Stimulated activated CD8-positive, alpha-beta memory T cell treated with anti-CD3 and anti-CD28 coated beads, Interleukin-4, amount 100 ng/mL, for 1 hour (primary cell): ENCODE results near the gene ARHGAP19.

ENCODE experiments used
- DNase-seq, 2 donors: peaks; one replicate each; pipeline ENCODE4 v3.0.0-alpha.2; 2020; ENCODE audit warnings: low read depth in 2 of 2, low spot score in 1 of 2

Gene ARHGAP19

DNA sequence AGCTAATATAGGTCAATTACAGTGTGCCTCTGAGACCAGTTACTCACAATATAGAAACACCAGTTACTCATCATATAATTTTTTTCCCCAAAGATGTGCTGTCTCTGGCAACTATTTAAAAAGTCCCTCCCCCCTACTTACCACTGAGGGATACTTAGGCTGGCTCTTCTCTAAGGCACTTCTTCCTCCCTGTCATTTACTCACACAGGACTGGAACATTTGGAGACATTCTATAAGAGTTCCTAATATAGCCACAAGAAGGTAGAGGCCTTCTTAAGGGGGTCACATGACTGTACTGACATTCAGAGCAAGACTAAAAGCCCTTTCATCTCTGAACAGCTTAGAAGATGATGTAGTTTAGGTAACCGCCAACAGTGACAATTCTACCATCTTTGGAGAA, 62.3 kb downstream of the ARHGAP19 start:
- no peak for DNase-seq

DNA sequence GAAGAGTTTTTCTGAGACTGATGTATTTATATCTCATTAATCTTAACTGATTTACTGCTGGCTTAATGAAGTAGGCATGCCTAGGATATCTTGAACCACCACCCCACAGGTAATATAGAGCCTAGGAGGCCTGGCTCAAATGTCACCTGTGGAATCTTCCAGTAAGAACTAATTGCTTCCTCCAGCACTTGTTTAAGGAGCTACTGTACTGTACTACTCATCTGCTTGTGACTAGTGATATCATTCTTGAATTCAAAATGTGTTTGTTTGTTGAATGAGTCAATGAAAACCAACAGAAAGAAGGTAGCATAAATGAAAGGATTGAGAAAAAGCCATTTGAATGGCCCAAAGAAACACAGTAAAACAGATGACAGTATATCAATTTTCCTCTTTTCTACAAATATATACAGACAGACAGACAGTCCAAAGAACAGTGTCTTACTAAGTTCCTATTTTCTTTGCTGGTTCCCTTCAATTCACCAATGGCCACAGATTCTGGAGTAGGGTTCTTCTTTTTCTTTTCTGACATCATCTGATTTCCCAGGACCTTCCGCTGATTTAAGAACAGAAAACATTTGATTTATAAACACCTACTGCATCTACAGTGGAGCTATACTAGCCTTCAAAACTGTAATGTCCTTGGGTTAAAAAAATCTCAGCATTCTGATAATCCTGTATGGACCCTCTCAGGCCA, 63.0 kb downstream of the ARHGAP19 start:
- DNase-seq = no peak

DNA sequence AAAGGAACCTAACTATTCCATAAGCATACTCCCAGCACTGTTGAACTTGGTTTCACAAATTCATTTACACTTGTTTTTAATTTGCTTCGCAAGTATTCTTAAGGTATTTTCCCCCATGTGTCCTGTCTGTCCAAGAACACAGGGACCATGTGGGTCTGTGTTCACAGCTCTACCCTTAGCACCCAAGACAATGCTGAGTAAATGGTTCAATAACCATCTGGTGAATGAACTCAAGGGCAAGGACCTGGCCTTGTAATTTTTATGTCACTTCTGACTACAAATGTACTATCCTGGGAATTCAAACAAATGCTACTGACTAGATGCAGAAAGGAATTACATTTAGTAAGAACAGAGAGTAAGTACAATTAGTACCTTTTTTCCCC, 63.7 kb downstream of the ARHGAP19 start:
- no peak for DNase-seq

DNA sequence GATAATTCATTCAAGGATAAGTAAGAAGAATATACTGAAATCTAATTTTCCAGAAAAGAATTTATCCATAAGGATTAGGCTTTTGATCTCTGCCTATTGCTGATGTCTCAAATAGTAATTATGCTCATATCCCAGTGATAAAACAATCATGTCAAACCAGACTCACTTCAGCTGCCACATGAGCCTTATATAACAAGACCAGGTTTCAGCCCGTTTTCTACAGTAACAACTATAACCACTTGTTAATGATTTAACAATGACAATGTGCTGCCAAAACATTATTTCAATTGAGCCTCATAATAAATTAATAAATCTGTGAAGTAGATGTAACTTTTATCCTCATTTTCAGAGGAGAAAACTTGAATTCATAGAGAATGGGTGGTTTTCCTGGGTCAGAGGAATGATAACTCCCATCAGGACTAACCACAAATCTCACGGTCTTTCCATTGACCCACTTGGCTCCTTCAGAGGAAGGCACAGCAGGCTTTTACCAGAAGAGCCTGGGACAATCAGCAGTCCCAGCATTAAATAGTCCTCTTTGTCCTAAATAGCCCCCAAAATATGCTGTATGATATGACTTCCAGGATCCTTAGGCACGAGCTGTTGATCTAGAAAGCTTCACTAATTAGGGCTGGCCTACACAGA, 64.2 kb downstream of the ARHGAP19 start:
- DNase-seq = no peak

DNA sequence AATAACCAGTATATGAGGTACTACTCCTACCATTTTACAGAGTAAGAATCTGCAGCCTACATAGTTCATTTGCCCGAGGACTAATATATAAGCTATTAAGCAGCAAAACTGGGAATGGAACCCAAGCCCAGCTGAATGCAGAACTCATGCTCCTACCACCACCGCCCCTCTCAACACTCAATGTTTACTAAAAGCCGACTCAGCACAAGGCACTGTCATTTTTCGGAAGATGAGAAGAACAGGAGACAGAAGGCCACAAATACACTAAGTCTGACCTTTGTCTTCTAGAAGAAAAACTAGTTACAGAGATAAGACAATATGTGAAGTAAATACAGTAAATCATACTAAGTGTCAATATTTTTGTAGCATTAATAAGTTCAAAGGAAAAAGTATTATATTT, 66.0 kb downstream of the ARHGAP19 start:
- DNase-seq = no peak

DNA sequence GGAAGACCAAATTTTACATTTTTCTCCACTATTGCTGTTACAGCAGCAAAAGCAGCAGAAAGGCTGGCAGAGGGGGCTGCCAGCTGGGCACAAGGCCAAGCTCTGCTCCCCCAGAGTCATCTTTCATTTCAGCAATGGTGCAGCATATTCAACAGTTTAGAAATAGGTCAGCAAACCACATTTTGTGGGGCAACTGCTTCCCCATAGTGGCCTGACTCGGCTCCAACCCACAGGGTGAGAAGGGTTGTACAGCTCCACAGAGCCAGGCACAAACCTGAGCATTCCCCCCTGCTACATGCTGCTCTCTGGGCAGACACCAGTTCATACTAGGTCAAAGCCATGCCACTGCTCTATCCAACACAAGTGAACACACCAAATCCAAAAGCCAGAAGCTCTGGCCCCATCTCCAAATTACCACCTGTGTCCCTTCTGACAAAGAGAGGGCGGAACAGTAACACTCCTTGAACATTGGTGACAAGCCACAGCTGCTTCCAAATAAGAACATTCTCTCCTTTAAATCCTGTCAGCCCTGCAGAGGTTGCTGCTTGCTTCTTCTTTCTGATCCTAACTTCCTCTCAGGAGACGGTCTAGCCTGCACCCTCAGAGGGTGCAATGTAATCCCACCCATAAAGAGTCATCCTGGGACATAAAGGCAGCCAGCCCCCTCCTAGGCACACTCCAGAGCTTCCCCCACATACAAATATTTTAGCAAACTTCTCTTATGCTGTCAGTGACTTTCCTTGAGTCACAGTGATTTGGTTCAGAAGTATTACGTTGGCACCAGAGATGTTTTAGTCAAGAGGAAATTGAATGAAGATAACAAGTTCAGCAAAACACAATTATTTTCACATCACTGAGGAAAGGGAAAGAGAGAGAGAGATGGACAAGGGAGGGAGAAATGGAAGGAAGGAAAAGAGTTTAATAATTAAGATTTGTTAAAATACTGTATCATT, 67.7 kb downstream of the ARHGAP19 start:
- DNase-seq = no peak

DNA sequence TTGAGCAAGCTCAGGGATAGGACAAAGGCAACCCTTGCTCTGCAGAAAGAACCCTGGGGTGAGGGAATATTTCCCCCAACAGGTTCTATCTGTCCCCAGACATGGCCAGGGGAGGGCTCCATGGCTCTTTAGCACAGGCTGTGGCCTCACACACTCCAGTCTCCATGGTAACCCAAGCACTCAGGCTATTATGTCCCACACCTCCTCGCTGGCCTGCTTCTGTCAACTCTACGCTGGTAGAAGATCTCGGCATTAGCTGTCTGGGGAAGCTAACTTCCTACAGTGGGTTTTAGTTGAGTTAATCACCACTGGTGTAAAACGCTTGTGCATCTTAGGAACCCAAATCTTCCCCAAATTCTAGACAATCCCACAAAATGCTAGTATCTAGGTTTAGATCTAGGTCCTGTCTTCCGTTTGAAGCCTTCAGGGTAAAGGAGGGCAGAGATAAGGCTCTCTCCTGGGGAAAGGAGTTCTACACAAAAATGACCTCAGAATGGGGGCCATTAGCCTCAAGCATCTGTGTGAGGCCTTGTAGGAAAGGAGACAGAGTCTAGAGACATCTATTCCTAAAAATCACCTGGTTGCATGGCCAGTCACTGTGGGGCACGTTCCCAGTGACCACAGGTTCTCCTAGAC, 70.0 kb downstream of the ARHGAP19 start:
- no peak for DNase-seq

DNA sequence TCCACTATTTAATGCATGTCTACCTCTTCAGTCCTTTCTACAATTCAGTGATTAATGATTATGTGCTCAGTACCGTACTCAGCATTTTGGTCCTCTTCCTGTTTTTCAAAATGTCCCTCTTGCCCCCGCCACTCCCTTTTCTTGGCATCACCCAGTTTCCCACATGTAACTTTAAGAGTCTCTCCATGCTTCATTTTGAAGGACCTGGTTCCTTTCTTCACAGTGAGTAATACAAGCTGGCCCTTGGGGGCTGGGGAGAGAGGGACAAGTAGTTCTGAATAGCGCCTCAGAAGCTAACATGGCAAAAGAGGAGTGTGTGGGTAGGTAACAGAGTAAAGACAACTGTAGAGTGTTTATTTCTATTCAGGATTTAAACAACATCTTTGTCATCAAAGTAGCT, 72.1 kb downstream of the ARHGAP19 start:
- no peak for DNase-seq

DNA sequence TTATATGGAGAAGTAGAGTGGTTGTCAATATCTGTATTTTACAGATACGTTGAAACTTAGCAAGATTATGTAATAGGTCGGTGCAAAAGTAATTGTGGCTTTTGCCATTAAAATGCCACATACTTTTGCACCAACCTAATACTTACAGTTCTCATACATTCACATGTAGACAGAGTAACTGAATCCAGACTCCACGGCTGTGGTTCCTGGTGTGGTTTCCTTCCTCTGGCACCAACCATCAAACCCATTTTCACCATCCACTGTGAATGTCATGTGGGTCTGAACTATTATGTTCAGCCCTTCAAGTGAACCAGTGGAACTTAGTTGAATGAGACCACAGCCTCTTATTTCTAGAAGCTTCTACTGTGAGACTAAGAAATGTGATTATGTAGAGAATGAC, 75.1 kb downstream of the ARHGAP19 start:
- no peak for DNase-seq

DNA sequence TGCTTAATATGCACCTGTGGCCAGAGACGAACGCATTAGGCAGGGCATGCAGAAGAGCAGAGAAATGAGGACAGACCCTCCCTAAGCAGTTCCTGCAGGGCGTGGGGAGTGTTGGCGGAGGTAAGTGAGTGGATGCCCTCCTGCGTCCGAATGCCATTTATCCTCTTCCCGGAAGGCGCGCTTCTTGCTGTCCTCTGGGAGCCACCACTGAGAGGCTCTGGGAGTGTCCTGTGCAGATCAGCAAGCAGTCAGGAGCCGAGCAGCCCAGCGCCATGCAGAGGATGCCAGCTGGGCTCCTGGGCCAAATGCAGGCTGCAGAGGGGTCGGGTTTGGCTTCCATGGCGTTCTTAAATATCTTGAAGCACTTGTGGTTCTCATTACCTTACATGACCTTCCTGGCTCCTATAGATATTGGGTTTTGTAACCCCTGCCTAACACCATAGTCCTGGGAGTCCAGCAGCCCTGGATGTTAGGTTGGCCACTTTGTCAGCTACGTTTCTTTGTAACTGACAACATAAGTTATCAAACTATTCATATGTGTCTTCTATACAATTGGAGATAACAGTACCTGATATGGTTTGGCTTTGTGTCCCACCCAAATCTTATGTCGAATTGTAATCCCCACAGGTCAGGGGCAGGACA, 76.7 kb downstream of the ARHGAP19 start:
- DNase-seq = no peak

DNA sequence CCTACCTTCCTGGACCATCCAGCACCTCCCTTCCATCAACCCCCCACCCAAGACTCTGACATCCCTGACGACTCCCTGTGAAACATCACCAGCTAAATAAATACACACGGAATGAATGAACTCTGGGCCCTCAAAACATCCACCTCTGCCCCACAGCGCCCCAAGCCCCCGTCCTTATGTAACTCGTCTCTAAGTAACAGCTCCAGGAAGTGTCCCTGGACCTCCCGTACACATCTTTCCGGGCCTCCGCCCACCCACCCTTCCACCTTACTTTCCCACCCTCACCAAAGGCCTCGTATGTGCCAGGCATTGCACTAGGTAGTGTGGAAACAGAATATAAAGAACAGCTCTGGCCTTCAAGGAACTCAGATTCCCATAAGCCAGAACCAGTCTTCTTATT, 79.0 kb downstream of the ARHGAP19 start:
- no peak for DNase-seq

DNA sequence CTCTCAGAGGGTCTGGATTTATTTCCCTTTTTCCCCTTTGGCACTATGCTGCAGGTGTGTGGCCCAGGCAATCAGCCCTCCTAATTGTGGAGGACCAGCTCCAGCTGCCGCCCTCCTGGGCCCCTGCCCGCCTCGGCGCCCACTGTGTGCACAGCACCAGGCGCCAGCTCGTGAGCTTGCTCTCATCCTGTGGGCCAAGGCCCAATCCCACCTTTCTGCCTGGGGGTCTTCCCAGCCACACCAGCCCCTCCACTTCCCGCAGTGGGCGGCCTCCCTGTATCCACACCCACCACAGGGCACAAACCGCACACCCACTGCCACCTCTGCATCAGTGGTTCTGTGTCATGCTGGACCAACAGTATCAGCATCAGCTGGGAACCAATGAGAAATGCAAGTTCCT, 81.2 kb downstream of the ARHGAP19 start:
- DNase-seq = no peak

DNA sequence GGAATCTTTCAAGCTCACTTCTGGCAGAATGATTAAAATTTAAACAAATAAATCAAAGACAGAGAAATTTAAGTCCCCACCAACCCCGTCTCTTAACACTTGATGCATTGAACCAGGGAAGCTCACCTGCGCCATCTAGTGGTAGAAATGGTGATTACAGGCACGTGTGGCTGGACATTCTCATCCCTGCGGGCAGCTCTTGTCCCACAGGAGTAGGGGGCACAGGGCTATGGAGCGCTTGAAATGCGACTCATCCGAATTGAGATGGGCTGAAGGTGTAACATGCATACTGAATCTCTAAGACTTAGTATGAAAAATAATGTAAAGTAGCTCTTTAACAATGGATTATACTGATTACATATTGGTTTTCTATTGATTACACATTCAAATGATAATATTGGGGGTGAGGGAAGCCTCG, 81.9 kb downstream of the ARHGAP19 start:
- peak; percentile 31 to 38 for DNase-seq

DNA sequence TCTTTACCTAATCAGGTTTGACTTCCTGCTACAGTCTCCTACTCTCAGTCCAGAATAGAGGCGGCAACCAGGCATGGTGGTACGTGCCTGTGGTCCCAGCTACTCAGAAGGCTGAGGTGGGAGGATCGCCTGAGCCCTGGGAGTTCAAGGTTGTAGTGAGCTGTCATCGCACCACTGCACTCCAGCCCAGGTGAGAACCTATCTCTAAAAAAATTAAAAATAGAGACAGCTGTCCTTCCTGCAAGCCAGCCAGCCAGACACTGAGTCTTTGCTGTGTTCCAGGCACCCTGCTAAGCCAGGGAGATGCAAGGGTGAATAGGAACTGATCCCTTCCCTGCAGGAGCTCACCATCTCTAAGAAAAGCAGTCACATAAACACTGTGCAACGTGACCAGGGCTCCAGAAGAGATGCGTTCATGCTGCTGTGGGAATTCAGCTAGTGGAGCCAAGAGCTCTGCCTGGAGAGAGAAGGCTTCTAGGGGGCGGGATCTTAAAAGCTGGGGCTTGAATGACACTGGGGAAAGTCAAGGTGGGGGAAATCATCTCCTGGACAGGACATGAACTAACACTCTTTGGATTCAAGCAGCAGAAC, 84.6 kb downstream of the ARHGAP19 start:
- no peak for DNase-seq

DNA sequence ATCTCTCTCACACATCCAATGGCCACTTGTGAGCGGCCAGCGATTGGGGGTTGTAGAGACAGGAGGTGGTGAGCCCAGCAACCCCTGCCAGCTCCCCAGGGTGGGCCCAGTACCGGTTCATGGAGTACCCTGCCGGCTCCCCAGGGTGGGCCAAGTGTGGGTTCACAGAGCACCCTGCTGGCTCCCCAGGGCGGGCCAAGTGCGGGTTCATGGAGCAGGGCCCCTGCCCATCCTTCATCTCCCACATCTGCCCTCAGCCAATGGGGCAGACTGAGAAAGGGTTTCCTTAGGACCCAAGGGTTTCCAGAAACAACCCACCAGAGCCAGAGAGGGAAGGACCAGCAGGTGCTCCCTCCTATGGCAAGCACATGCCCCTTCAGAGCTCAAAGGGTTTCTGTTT, 85.3 kb downstream of the ARHGAP19 start:
- no peak for DNase-seq

DNA sequence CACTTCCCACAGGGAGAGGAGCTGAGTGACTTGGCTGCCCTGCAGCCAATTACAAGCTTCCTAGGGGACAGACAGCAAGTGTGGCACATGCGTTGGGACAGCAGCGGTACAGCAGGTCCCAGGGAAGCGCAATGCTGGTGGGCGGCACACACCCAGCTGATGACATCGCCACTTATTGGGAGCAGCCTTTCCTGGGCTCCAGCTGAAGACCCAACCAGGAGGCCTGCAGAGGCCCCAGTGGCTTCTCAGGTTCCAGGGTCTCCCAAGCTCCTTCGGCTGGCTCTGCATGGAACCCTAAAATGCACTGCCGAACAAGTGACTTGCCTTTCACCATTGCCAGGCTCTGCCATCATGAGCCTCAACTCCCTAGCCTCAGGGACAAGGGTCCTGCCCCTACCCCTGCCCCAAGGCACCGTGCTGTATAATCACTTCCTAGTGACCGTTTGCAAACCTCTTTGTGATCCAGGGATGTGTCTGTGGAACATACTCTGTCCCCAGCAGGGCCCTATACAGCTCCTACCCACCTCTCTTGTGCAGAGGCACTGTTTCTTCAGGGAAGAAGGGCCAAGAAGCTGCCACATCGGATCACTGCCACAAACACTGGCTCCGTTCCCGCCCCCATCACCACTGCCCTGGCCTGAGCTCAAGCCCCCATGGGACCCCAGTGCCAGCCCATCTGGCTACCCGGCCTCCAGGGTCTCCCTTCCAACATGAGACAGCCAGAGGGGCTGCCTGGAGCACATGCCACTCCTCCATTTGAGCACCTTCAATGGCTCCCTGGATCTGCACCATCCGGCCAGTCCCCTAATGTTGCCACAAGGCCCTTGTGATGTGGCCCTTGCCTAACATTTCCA, 87.4 kb downstream of the ARHGAP19 start:
- no peak for DNase-seq

DNA sequence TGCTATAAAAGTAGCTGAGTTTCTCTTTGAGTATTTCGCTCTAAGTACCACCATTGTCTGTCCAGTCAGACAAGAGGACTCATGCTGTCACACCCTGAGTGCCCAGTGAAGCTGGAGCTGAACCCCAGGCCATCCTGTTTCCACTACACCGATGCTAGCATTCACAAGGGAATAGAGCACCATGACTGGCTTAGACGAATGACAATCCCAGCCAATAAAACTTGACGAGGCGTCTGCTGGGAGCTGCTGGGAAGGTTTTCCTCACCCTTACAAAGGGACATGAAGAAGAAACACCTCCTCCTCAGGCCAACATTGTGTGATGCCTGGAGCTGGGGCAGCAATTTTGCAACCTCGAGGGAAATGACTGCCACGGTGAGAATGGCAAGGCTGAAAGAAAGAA, 89.2 kb downstream of the ARHGAP19 start:
- no peak for DNase-seq

DNA sequence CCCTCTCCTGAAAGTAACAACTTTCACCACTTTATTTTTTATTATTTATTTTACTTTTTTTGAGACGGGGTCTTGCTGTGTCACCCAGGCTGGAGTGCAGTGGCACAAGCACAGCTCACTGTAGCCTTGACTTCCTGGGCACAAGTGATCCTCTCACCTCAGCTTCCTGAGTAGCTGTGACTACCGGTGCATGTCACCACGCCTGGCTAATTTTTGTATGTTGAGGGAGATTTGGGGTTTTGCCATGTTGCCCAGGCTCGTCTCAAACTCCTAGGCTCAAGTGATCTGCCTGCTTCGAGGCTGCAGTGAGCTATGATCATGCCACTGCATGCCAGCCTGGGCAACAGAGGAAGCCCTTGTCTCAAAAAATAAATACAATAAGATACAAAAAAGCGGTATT, 91.8 kb downstream of the ARHGAP19 start:
- no peak for DNase-seq

DNA sequence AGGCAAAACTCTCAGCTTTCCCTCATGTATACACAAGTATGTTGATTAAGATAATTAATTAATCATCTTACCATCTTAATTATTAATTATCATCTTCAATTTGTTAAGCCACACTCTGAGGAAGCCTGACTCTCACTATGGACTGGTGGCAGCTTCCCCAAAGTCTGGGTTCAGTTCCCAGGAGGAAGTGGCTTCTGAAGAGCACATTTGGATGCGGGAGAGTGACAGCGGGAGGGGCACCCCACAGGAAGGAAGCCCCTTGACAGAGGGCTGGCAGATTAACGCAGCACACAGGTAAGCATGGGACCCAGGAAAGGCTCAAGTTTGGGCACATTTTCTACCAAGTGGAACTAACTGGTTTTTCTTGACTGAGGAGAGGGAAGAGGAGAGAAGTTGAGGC, 93.3 kb downstream of the ARHGAP19 start:
- DNase-seq = no peak

DNA sequence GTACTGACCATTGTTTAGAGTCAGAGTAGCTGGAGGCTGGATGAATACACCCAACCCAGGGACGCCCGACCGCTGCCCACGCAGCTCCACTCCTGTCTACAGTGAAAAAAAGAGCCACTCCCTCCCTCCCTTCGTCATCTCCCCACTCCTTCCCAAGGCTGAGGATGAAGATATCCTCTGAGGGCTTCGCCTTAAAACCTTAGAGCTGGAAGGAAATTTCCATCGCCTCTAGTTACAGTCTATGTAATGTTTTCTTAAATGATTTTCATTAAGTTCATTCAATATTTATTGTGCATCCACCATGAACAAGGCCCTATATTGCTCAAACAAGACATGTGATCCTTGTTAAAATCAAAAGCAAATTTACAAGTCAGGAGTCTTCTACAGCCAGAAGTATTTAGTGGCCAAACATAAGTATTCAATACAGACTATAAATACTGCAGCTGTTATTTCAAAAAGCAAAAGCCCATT, 95.4 kb downstream of the ARHGAP19 start:
- no peak for DNase-seq
